Measurements from ENCODE around the gene KIF12.

GRCh38 chr9:114143234-114143633 is 44.1 kb upstream of the KIF12 start:
- TF ChIP-seq JUN (IDR thresholded peaks at IDR 0.05; ENCODE audit: borderline replicate concordance, insufficient read depth, insufficient read length, low read depth) (no peak), CTCF (IDR thresholded peaks at IDR 0.05; ENCODE audit: extremely low read depth in 1 of 2, insufficient read depth in 1 of 2, low read depth in 1 of 2, low read length in 2 of 2) (no peak), MAX (IDR thresholded peaks at IDR 0.05; ENCODE audit: insufficient read depth, insufficient read length) (no peak), EZH2 (IDR thresholded peaks at IDR 0.05; ENCODE audit: borderline replicate concordance, low read depth, low read length, severe bottlenecking) (no peak), POLR2A (IDR thresholded peaks at IDR 0.05; ENCODE audit: low read depth, low read length) (no peak), POLR2AphosphoS5 (IDR thresholded peaks at IDR 0.05; ENCODE audit: insufficient read depth, low read depth, low read length) (no peak), MYC (IDR thresholded peaks at IDR 0.05; ENCODE audit: low read depth, low read length) (no peak), FOS (IDR thresholded peaks at IDR 0.05; ENCODE audit: borderline replicate concordance, insufficient read depth, low read length) (no peak), GATA2 (IDR thresholded peaks at IDR 0.05; ENCODE audit: insufficient read depth, insufficient read length, low read depth, low read length) (no peak)
